Measurements from ENCODE around the gene C1orf167.
A peak's percentile ranks its signal among the peaks of the same experiment; 100 is the strongest.

C1orf167 gene

DNA sequence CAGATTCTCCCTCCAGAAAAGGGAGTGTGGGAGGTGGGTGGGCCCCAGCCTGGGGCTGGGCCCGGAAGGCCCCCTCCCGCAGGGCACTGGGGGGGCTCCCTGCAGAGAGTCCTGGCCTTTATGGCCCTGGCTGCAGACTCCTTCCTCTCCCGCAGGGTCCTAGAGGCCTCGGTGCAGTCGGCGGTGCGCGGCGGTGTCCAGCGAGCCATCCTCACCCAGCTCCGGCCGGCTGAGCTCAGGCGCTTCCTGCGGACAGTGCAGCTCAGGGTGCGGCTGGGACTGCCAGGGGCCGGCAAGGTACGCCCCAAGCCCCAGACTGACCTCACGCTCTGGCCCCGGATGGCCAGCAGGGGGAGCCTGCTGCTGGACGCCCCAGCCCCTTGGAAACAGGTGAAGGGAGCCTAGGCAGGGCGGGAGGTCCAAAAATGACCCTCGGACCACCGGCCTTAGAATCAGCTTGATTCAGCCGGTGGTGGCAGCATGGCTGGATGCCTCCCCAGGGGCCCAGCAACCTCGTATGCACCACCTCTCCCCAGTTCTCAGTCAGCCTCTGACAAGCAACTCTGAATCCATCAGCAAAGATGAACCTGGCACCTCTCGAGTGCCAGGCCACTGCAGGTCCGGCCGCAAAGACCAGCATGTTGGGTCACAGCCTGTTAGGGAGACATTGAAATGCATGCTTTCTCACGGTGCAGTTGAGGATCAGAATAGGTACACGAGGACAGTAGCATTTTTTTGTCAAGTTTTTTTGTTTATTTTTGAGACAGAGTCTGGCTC, 23.2 kb downstream of the C1orf167 start:
- peak in 1 of 2 donors; percentile 59 for ATAC-seq

DNA sequence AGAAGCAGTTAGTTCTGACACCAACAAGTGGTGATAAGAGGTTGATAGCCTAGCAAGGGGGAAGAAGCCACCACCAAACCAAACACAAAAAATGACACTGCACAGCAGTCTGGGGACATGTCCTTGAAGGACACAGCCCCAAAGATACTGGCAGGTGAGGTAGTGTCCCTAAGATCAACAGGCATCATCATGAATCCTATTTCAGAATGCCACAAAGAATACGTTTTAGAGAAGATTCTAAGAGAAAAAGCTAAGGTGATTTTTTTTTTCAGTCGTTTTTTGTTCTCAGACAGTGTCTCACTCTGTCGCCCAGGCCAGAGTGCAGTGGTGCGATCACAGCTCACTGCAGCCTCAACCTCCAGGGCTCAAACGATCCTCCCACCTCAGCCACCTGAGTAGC, 24.2 kb downstream of the C1orf167 start:
- ATAC-seq, result no peak

DNA sequence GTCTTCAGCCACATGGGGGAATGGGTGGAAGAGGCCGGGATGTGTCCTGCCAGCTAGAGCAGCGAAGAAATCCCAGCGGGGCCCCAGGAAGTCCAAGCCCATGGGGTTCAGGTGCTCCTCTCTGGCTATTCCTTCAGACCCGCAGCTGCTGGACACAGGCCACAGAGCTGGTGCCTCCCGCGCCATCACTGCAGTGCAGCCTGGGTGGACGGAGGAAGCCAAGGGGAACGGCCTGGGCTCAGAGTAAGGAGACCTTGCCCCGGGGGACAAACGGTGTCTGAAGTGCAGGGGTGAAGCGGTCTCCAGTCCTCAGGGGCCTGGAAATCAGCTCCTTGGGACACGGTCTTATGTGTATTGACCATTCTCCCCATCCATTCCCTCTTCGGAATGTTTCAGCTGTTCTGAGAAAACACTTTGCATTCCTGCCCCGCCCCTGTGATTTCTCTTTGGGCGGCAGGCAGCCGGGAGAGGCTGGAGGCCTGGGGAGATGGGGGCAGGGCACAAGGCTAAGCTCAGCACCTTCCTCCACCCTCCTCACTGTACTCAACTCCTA, 25.3 kb downstream of the C1orf167 start:
- no peak for ATAC-seq

DNA sequence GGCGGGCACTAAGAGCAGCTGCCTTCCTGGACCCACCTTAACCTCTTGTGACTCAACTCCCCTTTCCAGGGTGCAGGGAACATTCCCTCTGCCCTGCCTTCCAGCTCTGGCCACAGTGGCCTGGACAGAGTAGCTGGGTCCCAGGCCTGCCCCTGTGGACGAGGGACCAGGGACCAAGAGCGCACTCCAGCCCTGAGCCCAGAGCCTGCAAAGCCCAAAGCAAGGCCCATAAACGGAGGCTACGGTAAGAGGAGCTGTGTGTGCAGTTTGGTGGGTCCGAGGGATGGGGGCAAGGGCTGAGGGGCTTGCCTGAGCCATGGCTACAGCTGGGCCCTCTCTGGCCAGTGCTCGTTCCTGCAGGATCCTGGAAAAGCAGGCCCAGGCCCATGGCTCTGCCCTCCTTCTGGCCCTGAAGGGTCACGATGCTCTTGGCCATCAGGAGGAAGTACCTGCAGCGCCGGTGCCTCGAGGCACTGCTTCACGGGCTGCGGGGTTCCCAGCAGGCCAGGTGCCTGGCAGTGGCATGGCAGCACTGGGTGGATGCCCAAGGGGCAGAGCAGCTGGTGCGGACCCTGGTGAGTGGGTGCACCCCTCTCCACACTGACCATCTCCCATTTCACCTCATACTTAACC, 25.9 kb downstream of the C1orf167 start:
- no peak for ATAC-seq

DNA sequence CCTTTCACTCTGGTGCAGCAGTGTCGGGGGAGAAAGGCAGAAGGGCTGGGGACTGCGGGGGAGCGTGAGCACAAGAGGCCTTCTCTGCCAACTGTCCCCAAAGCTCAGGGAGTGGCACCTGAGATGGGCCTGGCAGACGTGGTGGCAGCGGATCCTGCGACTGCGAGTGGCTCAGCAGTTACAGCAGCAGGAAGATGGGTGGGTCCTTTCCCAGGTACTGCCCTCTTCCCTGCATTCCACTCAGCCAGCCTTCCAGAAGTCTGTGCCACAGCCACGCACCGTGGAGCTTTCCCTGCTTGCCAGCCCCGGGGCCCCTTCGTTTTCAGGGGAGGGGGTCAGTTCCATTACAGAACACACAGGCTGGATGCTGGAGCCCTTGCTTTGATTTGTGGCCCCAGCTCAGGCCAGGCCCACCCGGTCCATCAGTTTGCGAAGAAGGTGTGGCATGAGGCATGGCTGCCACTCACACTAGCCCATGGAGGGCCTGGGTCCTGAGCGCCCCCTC, 26.6 kb downstream of the C1orf167 start:
- ATAC-seq, result no peak

DNA sequence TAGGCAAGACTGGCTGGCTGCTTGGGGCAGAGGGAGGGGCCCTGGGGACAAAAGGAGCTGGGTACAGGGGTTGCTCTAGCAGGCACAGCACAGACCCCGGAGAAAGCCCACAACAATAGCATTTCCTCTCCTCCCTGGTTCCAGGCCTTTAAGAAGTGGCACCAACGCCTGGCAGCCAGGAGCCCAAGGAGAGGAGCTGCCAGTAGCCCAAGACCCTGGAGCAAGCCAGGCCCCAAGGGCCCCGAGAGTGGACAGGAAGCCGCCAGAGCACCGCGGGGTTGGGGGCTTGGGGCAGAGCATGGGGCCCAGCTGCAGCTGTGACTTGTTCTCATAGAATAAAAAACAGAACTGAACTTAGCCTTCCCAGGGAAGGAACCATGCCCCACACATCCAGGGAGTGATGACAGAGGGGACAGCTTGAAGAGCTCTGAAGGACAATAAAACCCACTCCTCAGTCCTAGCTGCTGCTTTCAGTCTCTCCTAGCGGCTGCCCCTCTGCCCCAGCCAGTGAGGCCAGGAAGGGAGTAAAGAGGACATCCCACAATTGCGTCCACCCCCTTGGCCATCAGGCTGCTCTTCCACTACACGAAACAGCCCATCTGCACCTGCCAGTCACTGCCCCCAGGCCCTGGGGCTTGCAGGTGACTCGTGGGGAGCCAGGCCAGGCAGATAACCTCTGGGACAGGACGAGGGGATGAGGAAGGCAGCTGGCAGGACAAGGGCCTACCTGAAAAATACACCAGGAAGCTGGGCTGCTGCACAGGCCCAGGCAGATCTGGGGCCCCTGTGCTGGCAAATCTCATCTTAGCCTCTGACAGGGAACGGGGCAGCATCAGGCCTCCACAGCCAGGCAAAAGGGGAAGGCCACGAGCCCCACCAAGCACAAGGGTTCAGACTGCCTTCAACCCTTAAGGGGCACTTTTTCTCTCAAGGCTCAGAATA, 27.4 kb downstream of the C1orf167 start:
- ATAC-seq, result no peak

DNA sequence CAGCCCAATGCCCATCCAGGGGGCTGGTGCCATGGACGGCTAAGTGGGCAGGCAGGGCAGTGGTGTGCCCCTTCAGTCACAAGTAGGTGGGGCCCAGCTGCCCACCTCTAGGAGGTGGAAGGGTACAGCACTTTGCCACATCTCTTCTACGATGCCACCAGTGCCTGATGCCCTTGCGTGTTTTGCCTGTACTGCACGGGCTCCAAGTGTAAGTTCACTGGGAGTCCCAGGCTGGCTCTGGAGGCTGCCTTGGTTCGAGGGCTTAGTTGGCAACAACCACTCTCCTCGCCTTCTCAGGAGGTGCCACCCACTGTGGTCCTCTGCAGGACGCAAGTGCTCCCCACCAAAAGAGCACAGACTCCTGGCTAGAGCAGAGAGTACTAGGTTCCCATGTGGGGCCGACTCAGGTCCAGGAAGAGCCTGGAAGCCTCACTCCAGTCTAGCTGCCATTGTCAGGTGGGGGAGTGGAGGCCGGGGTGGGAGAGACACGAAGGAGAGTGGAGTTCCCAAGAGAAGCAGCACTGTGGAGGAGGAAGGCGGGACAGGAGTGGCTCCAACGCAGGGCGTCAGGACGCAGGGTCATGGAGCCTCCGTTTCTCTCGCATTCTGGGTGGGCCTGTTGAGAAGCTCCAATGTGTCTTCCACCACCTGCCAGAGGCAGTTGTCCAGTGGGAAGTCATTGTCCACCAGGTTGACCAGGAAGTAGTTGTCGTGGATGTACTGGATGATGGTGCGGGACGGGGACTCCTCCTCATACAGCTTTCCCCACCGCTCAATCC, 28.3 kb downstream of the C1orf167 start:
- ATAC-seq, result no peak

DNA sequence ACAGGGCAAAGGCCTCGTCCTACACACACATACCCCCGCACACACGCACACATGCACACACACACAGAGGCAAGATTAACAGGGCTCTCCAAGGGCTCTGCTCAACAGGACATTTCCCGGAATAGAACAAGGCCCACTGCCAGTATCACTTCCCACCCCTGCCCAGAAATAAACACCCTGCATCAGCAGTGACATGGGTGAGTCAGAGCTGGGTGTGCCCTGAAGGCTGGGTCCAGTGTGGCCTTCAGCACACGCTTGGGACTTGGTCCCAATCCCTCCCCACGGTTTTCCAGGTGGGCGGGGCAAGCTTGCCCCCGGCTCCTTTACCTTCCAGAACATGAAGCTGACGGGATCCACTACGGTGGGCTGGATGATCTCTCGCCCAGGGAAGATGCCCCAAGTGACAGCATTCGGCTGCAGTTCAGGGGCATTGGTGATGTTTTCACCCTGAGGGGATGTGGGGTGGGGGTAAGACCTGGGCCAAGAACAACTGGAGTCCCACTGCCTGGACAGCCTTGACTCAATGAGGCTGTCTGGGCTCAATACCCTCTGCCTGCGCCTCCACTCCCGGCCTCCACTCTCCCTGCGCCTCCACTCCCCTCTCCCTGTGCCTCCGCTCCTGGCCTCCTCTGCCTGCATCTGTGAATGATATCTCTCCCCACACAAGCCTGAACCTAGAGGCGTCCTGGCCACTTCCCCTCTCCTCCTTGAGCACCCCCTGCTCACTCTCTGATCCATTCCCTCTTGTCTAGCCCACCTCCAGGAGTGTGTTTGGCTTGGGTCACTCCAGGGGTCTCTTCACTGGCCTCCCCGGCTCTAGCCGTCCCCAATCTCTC, 29.1 kb downstream of the C1orf167 start:
- no peak for ATAC-seq

DNA sequence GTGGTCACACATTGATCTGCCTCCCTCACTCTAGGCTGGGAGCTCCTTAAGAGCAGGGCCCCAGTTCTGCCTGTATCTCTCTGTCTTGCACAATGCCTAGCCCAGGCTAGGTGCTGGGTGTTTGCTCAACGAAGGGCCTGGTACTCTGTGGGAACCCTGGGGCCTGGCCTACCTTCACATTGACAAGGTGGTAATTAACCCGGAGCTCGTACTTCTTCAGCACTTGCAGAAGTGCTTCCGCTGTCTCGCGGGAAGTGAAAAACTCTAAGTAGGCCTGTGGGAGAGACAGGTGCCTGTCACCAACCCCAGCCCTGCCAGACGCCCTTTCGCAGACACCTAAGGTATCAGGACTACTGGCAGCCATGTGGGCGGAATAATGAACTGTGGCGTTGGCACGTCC, 30.1 kb downstream of the C1orf167 start:
- ATAC-seq, result no peak

DNA sequence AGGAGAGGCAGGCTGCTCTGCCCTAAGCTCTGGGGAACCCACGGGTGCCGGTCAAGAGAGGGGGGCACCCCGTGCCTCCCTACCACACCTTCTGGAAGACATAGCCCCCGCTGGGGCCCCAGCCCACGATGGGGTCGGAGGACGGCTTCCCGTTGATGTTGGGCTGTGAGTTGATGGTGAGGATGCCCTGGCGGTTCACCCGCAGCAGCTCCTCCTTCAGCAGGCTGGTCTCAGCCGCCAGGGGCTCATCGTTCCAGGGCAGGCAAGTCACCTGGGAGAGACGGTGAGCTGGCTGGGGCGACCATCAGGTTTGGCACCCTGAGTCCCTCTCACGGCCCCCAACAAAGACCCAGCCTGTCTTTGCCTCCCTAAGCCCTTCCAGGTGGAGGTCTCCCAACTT, 31.8 kb downstream of the C1orf167 start:
- no peak for ATAC-seq

DNA sequence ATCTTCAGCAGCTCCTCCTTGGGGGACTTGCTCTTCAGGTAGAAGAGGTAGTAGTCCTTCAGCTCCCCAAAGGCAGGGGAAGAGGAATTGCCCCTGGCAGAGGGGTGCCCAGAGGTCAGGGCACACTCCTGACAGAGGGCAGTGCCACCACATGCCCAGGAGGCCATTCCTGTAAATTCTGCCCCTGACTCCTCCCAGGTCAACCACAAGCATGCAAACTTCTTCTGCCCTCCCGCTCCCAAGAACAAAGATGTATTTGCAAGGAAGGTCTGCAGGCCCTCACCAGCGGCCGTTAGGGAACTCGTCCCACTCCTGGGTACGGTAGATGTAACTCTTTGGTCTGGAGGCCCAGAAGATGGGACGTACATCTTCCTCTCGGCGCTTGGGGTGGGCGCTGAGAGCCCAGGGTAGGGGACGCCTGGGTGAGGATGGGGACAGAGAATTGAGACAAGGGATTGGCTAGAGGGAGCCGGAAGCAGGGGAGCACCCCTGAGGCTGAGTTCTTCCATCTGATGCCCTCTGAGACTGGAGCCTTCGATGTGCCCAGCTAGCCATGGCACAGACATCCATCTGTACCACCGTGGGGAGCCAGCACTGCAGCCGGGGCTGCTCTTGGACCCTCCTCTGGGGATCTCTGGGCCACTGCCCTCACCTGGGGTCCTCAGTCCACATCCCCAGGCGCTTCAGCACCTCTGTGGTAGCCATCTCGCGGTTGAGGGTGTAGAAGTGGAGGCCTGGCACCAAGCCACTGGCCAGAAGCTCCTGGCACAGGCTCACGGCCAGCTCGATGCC, 32.6 kb downstream of the C1orf167 start:
- ATAC-seq, result no peak

DNA sequence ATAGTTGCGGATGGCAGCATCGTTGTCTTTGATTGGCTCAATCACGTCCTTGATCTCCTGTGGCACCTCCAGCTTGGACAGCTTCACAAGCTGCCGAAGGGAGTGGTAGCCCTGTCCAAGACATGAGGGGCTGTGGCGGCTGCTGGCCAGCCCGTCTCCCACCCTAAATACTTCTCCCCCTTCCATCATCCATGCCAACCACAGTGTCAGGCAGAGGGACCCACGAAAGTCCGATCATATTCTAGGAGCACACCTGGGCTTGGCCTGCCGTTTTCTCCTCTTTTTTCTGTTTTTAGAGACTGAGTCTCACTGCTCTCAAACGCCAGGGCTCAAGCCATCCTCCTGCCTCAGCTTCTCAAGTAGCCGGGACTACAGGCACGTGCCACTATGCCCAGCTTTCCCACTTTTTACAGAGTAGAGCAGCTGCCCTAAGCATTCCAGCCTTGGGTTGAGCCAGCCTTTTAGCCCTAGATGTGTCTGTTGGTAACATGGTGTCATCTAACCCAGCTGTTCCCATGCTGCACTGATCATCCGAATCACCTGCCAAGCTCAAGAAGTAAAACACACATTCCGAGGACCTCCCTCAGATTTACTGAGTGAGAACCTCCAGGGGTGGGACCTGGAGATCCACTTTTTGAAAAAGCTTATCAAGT, 33.4 kb downstream of the C1orf167 start:
- no peak for ATAC-seq

DNA sequence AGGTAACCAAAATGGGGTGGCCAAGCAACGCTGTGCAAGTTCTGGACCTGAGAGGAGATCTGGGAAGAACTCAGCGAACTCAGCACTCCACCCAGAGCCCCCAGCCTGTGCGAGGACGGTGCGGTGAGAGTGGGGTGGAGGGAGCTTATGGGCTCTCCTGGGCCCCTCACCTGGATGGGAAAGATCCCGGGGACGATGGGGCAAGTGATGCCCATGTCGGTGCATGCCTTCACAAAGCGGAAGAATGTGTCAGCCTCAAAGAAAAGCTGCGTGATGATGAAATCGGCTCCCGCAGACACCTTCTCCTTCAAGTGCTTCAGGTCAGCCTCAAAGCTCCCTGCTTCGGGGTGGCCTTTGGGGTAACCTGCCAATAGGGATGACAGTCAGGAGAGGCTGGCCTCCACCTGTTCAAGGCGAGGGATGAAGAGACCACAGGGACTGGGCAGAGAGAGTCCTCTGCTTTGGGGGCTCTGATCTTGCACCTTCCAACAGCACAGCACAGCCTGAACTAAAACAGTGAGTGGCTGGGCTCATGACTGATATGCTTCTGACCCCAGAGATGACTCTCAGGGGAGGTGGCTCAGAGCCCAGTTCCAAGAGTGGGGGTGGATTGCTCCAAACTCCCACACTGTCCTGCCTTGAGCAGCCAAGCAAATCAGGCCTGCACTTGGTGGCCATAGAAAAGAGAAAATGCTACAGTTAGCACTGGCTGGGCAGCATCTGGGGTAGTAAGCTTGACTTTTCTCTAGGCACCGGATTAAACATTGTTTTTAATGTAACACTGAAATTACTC, 34.2 kb downstream of the C1orf167 start:
- no peak for ATAC-seq

DNA sequence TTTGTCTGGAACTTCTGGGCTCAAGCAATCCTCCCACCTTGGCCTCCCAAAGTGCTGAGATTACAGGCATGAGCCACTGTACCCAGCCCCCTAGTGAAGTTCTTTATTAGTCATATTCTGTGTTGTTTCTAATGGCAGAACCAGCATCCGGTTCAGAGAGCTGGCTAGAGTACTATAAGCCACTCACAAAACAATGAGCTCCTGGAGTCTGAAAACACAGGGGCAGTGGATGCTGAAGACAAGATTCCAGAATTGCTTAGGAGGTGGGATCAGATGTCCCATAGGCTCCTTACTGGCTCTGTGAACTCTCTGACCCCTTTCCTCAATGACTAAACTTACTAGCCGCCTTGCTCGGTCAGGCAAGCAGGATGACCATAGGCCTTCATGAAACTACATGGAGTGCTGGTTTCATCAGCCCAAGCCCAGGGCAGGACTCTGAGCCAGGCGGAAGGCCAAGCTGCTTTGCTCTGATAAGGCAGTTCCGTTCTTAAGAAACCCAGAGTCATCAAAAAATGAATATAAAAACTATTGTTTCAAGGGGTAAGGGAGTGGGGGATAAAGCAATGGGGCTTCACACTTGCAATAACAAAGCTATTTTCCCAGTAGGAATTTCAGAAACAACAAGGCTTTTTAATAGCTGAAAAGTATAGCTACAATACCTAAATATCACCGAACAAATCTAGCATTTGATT, 35.7 kb downstream of the C1orf167 start:
- ATAC-seq, result no peak

DNA sequence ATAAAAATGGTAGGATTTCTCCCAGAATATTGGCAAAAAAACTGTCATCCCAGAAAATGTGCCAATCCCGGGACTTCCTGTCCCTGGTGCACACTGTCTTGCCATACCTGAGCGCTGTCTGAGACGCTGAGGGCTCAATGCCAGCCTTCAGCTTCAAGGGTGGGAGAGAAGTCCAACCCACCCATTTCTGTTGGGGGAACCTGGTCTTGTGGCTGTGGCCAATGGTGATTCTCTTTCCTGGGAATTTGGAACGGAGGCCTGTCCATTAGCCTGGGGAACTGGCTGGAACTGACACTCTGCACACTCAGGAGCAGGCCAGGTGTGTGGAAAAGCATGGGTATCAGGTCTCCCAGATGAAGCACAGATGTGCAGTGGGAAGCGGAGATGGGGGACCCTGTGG, 37.1 kb downstream of the C1orf167 start:
- ATAC-seq, result no peak

DNA sequence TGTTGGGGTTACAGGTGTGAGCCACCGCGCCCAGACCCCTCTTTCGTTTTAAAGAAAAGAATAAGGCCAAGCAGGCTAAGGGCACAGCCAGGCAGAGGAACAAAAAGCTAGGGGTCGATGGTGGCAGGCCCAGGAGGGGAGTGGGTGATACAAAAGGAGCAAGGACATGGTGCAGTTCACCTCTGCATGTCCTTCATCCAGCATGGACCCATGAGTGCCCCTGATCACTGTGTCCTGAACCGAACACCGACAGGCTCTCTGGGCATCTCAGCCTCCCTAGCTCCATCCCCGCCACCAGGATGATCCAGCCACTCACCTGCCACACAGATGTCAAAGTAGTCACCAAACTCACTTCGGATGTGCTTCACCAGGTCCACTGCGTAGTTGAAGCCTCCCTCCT, 37.9 kb downstream of the C1orf167 start:
- no peak for ATAC-seq

DNA sequence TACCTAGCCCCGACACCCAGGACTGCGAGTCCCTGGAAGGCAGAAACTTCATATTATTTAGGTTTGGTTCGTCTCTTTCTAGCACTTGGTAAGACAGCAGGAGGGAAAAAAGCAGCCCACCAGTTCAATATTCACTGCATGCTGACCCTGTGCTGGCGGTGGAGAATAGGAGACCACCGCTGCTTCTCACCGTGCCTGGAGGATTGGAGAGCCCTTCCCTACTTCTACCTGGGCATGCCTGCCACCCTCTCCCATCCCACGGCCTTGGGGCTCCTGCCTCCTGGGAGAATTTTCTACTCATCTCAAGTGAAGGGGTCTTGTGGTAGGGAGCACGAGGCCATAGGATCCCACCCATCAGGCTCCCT, 38.4 kb downstream of the C1orf167 start:
- no peak for ATAC-seq

DNA sequence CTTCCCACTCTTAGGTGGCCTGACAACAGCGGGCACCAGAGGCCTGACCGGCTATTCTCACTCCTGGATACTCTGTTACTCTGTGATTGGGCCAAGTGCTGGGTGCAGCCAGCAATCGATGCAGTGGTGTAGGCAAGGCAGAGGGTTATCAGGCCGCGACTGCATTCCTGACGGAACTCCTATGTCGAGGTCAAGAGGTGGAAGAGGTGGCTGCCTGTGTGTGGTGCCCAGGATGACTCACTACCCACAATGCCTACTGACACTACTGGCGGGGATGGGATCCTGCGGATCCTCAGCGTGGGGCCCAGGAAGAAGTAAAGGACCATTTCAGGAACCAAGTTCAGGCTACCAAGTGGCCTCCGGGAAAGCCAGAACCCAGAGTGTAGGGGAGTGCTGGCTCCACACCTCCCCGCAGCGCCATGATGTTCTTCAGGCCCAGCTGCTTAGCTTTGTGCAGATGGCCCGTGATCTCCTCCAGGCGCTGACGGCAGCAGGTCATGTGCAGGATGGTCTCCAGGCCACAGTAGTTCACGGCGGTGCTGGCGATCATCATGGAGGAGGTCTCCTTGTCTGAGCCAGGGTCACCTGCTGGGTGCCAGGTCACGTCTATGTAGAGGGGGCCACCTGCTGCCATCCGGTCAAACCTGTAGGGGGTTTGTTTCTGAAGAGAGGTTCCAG, 38.9 kb downstream of the C1orf167 start:
- no peak for ATAC-seq
